Thoracic aorta (tissue), 2 donors: ENCODE data around the gene PCDHGA10. TPM values are rescaled to one million over a fixed set of nuclear protein-coding genes. Genes with fewer than 3 reads are reported as not detected.

ENCODE experiments used
- ATAC-seq: fragments of 150-250 bp; one replicate; pipeline ENCODE4 v1.8.0; 2017; ENCODE audit warnings: low read depth; ENCODE audit not compliant: insufficient number of reproducible peaks, low FRiP score
- DNase-seq: peaks from one replicate; pipeline ENCODE4 v3.0.0-alpha.2; 2020; ENCODE audit warnings: low spot score
- H3K27ac ChIP-seq, 2 donors: fragments of 200-600 bp; sonication (generic); 1 replicate in 1 of 2; 2 replicates in 1 of 2; pipeline ENCODE4 v1.5.1; 2016; ENCODE audit warnings: mild to moderate bottlenecking in 2 of 2, moderate library complexity in 2 of 2
- H3K27me3 ChIP-seq: fragments of 200-600 bp; sonication (generic); replicated peaks from 2 replicates; pipeline ENCODE4 v1.6.0; 2016; ENCODE audit warnings: mild to moderate bottlenecking; ENCODE audit not compliant: insufficient read depth
- H3K36me3 ChIP-seq: fragments of 200-600 bp; sonication (generic); one replicate; pipeline ENCODE4 v1.5.1; 2016
- H3K4me1 ChIP-seq, 2 donors: fragments of 200-600 bp; sonication (generic); 1 replicate in 1 of 2; 2 replicates in 1 of 2; pipeline versions ENCODE4 v1.5.1 to v1.6.0; 2016; ENCODE audit warnings: low read depth in 2 of 2, mild to moderate bottlenecking in 1 of 2; ENCODE audit not compliant: control insufficient read depth in 1 of 2
- H3K4me3 ChIP-seq: fragments of 200-600 bp; sonication (generic); 2 replicates; pipeline ENCODE4 v1.5.1; 2016; ENCODE audit warnings: mild to moderate bottlenecking
- H3K9me3 ChIP-seq: fragments of 200-600 bp; sonication (generic); 2 replicates; pipeline ENCODE4 v1.5.1; 2016
- CTCF ChIP-seq: fragments of 200-600 bp; sonication (generic); IDR thresholded peaks from one replicate; pipeline ENCODE4 v1.5.1; 2019; ENCODE audit warnings: antibody characterized with exemption
- total RNA-seq, 2 donors: library from RNA; depleted of rRNA; stranded (reverse); fragments of >200 nt; gene quantifications; one replicate each; pipeline versions ENCODE4 v1.1.0 to v1.2.3, GENCODE V29; 2016

PCDHGA10 gene
- total RNA-seq, 2 donors from 2014 or later = 11.1 to 14.4 TPM

- Histone ChIP-seq H3K9me3 (peaks cover 98% of the 10 kb centered on the region), H3K27me3 (no peaks in the 10 kb centered on the region), H3K4me3 (peak overlapping the region; percentile 33), H3K4me1 (no peaks in the 10 kb centered on the region), H3K27ac (no peak overlapping the region), H3K36me3 (no peaks in the 10 kb centered on the region)
- TF ChIP-seq CTCF = no peak
- no peak for ATAC-seq
- no peak for DNase-seq
Observed at GRCh38 chr5:141419074-141419880, 6.5 kb downstream of the PCDHGA10 start.

- no peaks in the 10 kb centered on the region for H3K4me1 ChIP-seq
- no peak for DNase-seq
- peak within 1 kb of the TSS; percentile 63 for H3K4me3 ChIP-seq
- H3K27ac ChIP-seq = no peak within 1 kb of the TSS
- H3K9me3 ChIP-seq = peaks cover 99% of the 10 kb centered on the region
- H3K27me3 ChIP-seq = no peaks in the 10 kb centered on the region
- TF ChIP-seq CTCF = no peak
- ATAC-seq = no peak
- H3K36me3 ChIP-seq = no peaks in the 10 kb centered on the region
Observed at GRCh38 chr5:141420855-141421488, 8.2 kb downstream of the PCDHGA10 start, which contains the start of gene PCDHGA11. PCDHGA11 (plus strand) TSS chr5:141421051; CDS start chr5:141421228, 177 bp downstream.

- DNase-seq (no peak), ATAC-seq (no peak)
- Histone ChIP-seq H3K36me3 (no peaks in the 10 kb centered on the region), H3K27me3 (no peaks in the 10 kb centered on the region), H3K4me1 (no peaks in the 10 kb centered on the region), H3K27ac (no peak overlapping the region), H3K9me3 (peaks cover 99% of the 10 kb centered on the region), H3K4me3 (peak overlapping the region; percentile 63)
- TF ChIP-seq CTCF = no peak
Observed at GRCh38 chr5:141421489-141421855, 8.7 kb downstream of the PCDHGA10 start.

GRCh38 chr5:141422742-141423291 lies 10.0 kb downstream of the PCDHGA10 start:
- no peak for ATAC-seq
- peaks cover 100% of the 10 kb centered on the region for H3K9me3 ChIP-seq

More at GRCh38 chr5:141422742-141423291, 10.0 kb downstream of the PCDHGA10 start:
- Histone ChIP-seq H3K36me3 (no peaks in the 10 kb centered on the region), H3K27me3 (no peaks in the 10 kb centered on the region), H3K4me1 (no peaks in the 10 kb centered on the region), H3K4me3 (no peak overlapping the region), H3K27ac (no peak overlapping the region)
- no peak for DNase-seq
- no peak for TF ChIP-seq CTCF
